ENCODE results near the gene HSPA8. TPM values are rescaled to one million over a fixed set of nuclear protein-coding genes. Genes with fewer than 3 reads are reported as not detected.

HSPA8 gene
- total and polyA plus RNA-seq, 2 donors (not counting 1 experiment from before 2014, with no cell fraction given): 480 to 738 TPM

GRCh38 chr11:123076484-123076883, 14.5 kb upstream of the HSPA8 start:
- Histone ChIP-seq H3K4me2 (replicated peaks; ENCODE audit: low read depth, low read length, poor library complexity, severe bottlenecking) (no peak overlapping the region), H3K27ac (ENCODE audit: low read length in 2 of 2) (no peak overlapping the region), H2AFZ (ENCODE audit: insufficient read depth, low read depth, low read length, poor library complexity, severe bottlenecking) (no peak overlapping the region), H3K36me3 (replicated peaks in 1 of 2; ENCODE audit: control extremely low read depth in 1 of 2, control insufficient read depth in 1 of 2, extremely low read depth in 1 of 2, insufficient read depth in 2 of 2, low read length in 1 of 2) (no peaks in the 10 kb centered on the region), H3K9me3 (ENCODE audit: control extremely low read depth in 1 of 3, control insufficient read depth in 2 of 3, insufficient read depth in 1 of 3, low read length in 2 of 3) (no peaks in the 10 kb centered on the region), H3K4me3 (ENCODE audit: control extremely low read depth in 1 of 5, extremely low read depth in 1 of 5, insufficient read depth in 1 of 5, low read depth in 2 of 5, low read length in 4 of 5) (no peak overlapping the region), H3K4me1 (ENCODE audit: control insufficient read depth in 2 of 2, insufficient read depth in 2 of 2, low read length in 2 of 2) (peaks cover 0 to 4% of the 10 kb centered on the region in 2 donors), H3K9ac (ENCODE audit: low read length) (no peak overlapping the region), H3K27me3 (replicated peaks in 1 of 4; ENCODE audit: control extremely low read depth in 1 of 4, control insufficient read depth in 3 of 4, insufficient read depth in 4 of 4, low read length in 3 of 4) (no peaks in the 10 kb centered on the region), H3K79me2 (ENCODE audit: control insufficient read depth, insufficient read depth, low read length) (peaks cover 8% of the 10 kb centered on the region), H4K20me1 (ENCODE audit: control insufficient read depth, insufficient read depth, low read length, poor library complexity, severe bottlenecking) (no peaks in the 10 kb centered on the region)
- TF ChIP-seq EZH2 (IDR thresholded peaks at IDR 0.05; ENCODE audit: borderline replicate concordance, insufficient read depth, low read depth, low read length, poor library complexity, severe bottlenecking) (no peak), CTCF (IDR thresholded peaks at IDR 0.05) (no peak)
- ChIA-PET POLR2A (interaction anchor here (0.8 kb wide), 1 partner anchor 11 kb away, joined by 3 read pairs; no protein-coding TSS in a partner anchor), CTCF (no interaction called here)
- no peaks in the 10 kb centered on the region for H3K27me3 Mint-ChIP-seq
- intact Hi-C loops (cut with micrococcal nuclease): no loop called here
- H3K4me3 Mint-ChIP-seq: no peak overlapping the region
- DNase-seq (no peak), ATAC-seq (ENCODE audit: low read depth) (no peak)
- WGBS (ENCODE audit: insufficient coverage): 100% methylated on average over 1 of the region's 2 CpGs
- no peaks in the 10 kb centered on the region for H3K9me3 Mint-ChIP-seq (ENCODE audit: insufficient read depth)
- peaks cover 11% of the 10 kb centered on the region for H3K4me1 Mint-ChIP-seq
- no peak overlapping the region for H3K27ac Mint-ChIP-seq

- no peak for DNase-seq
- ChIA-PET CTCF (interaction anchor here (1.4 to 12.0 kb wide), 2 partner anchors 19 to 30 kb away, joined by 5 to 85 read pairs; no protein-coding TSS in a partner anchor), POLR2A (no interaction called here)
- Histone ChIP-seq H3K27me3 (replicated peaks in 1 of 4; ENCODE audit: control extremely low read depth in 1 of 4, control insufficient read depth in 3 of 4, insufficient read depth in 4 of 4, low read length in 3 of 4) (no peaks in the 10 kb centered on the region), H3K36me3 (replicated peaks in 1 of 2; ENCODE audit: control extremely low read depth in 1 of 2, control insufficient read depth in 1 of 2, extremely low read depth in 1 of 2, insufficient read depth in 2 of 2, low read length in 1 of 2) (no peaks in the 10 kb centered on the region), H3K4me2 (replicated peaks; ENCODE audit: low read depth, low read length, poor library complexity, severe bottlenecking) (no peak overlapping the region), H3K9me3 (ENCODE audit: control extremely low read depth in 1 of 3, control insufficient read depth in 2 of 3, insufficient read depth in 1 of 3, low read length in 2 of 3) (no peaks in the 10 kb centered on the region), H3K9ac (ENCODE audit: low read length) (no peak overlapping the region), H3K27ac (ENCODE audit: low read length in 2 of 2) (no peak overlapping the region), H2AFZ (ENCODE audit: insufficient read depth, low read depth, low read length, poor library complexity, severe bottlenecking) (no peak overlapping the region), H3K79me2 (ENCODE audit: control insufficient read depth, insufficient read depth, low read length) (peaks cover 25% of the 10 kb centered on the region), H3K4me3 (ENCODE audit: control extremely low read depth in 1 of 5, extremely low read depth in 1 of 5, insufficient read depth in 1 of 5, low read depth in 2 of 5, low read length in 4 of 5) (no peak overlapping the region), H4K20me1 (ENCODE audit: control insufficient read depth, insufficient read depth, low read length, poor library complexity, severe bottlenecking) (no peaks in the 10 kb centered on the region), H3K4me1 (ENCODE audit: control insufficient read depth in 2 of 2, insufficient read depth in 2 of 2, low read length in 2 of 2) (peaks cover 22 to 29% of the 10 kb centered on the region in 2 donors)
- H3K27me3 Mint-ChIP-seq: no peaks in the 10 kb centered on the region
- 97% methylated on average over 13 of the region's 14 CpGs for WGBS (ENCODE audit: insufficient coverage)
- H3K4me3 Mint-ChIP-seq: no peak overlapping the region
- H3K27ac Mint-ChIP-seq: no peak overlapping the region
- H3K9me3 Mint-ChIP-seq (ENCODE audit: insufficient read depth): no peaks in the 10 kb centered on the region
- intact Hi-C loops (cut with micrococcal nuclease): no loop called here
- H3K4me1 Mint-ChIP-seq: peaks cover 37% of the 10 kb centered on the region
- no peak for ATAC-seq (ENCODE audit: low read depth)
- TF ChIP-seq EZH2 (IDR thresholded peaks at IDR 0.05; ENCODE audit: borderline replicate concordance, insufficient read depth, low read depth, low read length, poor library complexity, severe bottlenecking) (no peak), CTCF (IDR thresholded peaks at IDR 0.05) (no peak)
Observed at GRCh38 chr11:123073343-123074057, 11.6 kb upstream of the HSPA8 start.
